HL-60 (cell line): ENCODE data around the gene ROBO1.

ENCODE experiments used
- DNase-seq, 2 experiments: peaks; one replicate each; pipeline ENCODE4 v3.0.0-alpha.2; 2010 to 2020; ENCODE audit warnings: low read depth in 1 of 2, low spot score in 1 of 2
- H3K27ac ChIP-seq: fragments of 250-450 bp; sonication (Bioruptor Pico); replicated peaks from 2 replicates; pipeline ENCODE4 v1.5.1; 2020; ENCODE audit warnings: mild to moderate bottlenecking, moderate library complexity
- H3K27me3 ChIP-seq: fragments of 250-450 bp; sonication (Bioruptor Pico); 2 replicates; pipeline ENCODE4 v1.5.1; 2021; ENCODE audit warnings: mild to moderate bottlenecking, moderate library complexity; ENCODE audit not compliant: insufficient read depth, poor library complexity, severe bottlenecking
- H3K4me3 ChIP-seq: replicated peaks from 2 replicates; pipeline ENCODE4 v1.5.1; 2011; ENCODE audit warnings: mild to moderate bottlenecking, control low read depth, low read length; ENCODE audit not compliant: insufficient read depth
- CTCF ChIP-seq: IDR thresholded peaks from one replicate; pipeline ENCODE4 v1.5.1; 2011; ENCODE audit warnings: low read length, control low read depth, inconsistent platforms; ENCODE audit not compliant: insufficient read depth
- GABPA ChIP-seq: IDR thresholded peaks from 2 replicates; pipeline ENCODE4 v1.6.1; 2012; ENCODE audit warnings: low read depth
- POLR2AphosphoS5 ChIP-seq: IDR thresholded peaks from 2 replicates; pipeline ENCODE4 v1.6.1; 2012; ENCODE audit warnings: low read depth
- REST ChIP-seq: IDR thresholded peaks from 2 replicates; pipeline ENCODE4 v1.6.1; 2012; ENCODE audit warnings: low read depth; ENCODE audit not compliant: insufficient replicate concordance
- SPI1 ChIP-seq: IDR thresholded peaks from 2 replicates; pipeline ENCODE4 v1.6.1; 2012; ENCODE audit warnings: low read depth, mild to moderate bottlenecking, borderline replicate concordance

ROBO1 gene

GRCh38 chr3:78872195-78872594 is 895.6 kb downstream of the ROBO1 start:
- TF ChIP-seq SPI1 (no peak), POLR2AphosphoS5 (no peak), GABPA (no peak)
- H3K27me3 ChIP-seq: no peaks in the 10 kb centered on the region
- no peak for DNase-seq
- no peak overlapping the region for H3K4me3 ChIP-seq
- H3K27ac ChIP-seq: no peak overlapping the region

GRCh38 chr3:78871048-78871447 is 896.8 kb downstream of the ROBO1 start:
- no peak for DNase-seq
- Histone ChIP-seq H3K27ac (no peak overlapping the region), H3K27me3 (no peaks in the 10 kb centered on the region), H3K4me3 (no peak overlapping the region)
- TF ChIP-seq GABPA (no peak), POLR2AphosphoS5 (no peak), CTCF (no peak), REST (no peak), SPI1 (no peak)

GRCh38 chr3:78870484-78870883 is 897.3 kb downstream of the ROBO1 start:
- no peak overlapping the region for H3K4me3 ChIP-seq
- no peak for DNase-seq
- TF ChIP-seq REST (no peak), SPI1 (no peak), POLR2AphosphoS5 (no peak), CTCF (no peak)
- H3K27ac ChIP-seq: no peak overlapping the region
- H3K27me3 ChIP-seq: no peaks in the 10 kb centered on the region

GRCh38 chr3:78868570-78868969 is 899.2 kb downstream of the ROBO1 start:
- H3K4me3 ChIP-seq: no peak overlapping the region
- DNase-seq: no peak
- TF ChIP-seq REST: no peak
- TF ChIP-seq SPI1: no peak
- no peak for TF ChIP-seq POLR2AphosphoS5
- TF ChIP-seq CTCF: no peak
- no peak for TF ChIP-seq GABPA
- no peaks in the 10 kb centered on the region for H3K27me3 ChIP-seq
- H3K27ac ChIP-seq: no peak overlapping the region
